Germinal center (tissue), 1 donor: ENCODE measurements around the gene TSPAN3.

ENCODE experiments used
- DNase-seq: peaks from one replicate; pipeline ENCODE4 v3.0.0; 2012; ENCODE audit warnings: mixed read lengths, low spot score

TSPAN3 gene

GRCh38 chr15:77022646-77023575, 48.0 kb downstream of the TSPAN3 start:
- no peak for DNase-seq

GRCh38 chr15:77021803-77022381, 49.0 kb downstream of the TSPAN3 start:
- DNase-seq, result no peak

GRCh38 chr15:77021088-77021481, 49.8 kb downstream of the TSPAN3 start:
- DNase-seq, result no peak

GRCh38 chr15:77020348-77021087, 50.4 kb downstream of the TSPAN3 start:
- no peak for DNase-seq

- DNase-seq, result no peak
These were observed 51.2 kb downstream of the TSPAN3 start for GRCh38 chr15:77019521-77020331.

GRCh38 chr15:77018796-77019505, 52.0 kb downstream of the TSPAN3 start:
- DNase-seq, result no peak

GRCh38 chr15:77017761-77018720, 52.9 kb downstream of the TSPAN3 start:
- no peak for DNase-seq

- DNase-seq, result no peak
These were observed 53.7 kb downstream of the TSPAN3 start for GRCh38 chr15:77017091-77017660.

GRCh38 chr15:77016321-77016695, 54.6 kb downstream of the TSPAN3 start:
- no peak for DNase-seq

GRCh38 chr15:77015646-77016320, 55.1 kb downstream of the TSPAN3 start:
- DNase-seq, result no peak

GRCh38 chr15:77014132-77015081, 56.5 kb downstream of the TSPAN3 start:
- peak; percentile 62 for DNase-seq

GRCh38 chr15:77013776-77014131, 57.2 kb downstream of the TSPAN3 start:
- DNase-seq, result peak; percentile 30

GRCh38 chr15:77012868-77013267, 58.0 kb downstream of the TSPAN3 start:
- no peak for DNase-seq

- DNase-seq, result no peak
These were observed 58.7 kb downstream of the TSPAN3 start for GRCh38 chr15:77012117-77012712.

GRCh38 chr15:77010857-77011256, 60.1 kb downstream of the TSPAN3 start:
- DNase-seq, result no peak

- no peak for DNase-seq
These were observed 60.6 kb downstream of the TSPAN3 start for GRCh38 chr15:77010312-77010686.

GRCh38 chr15:77009646-77010311, 61.1 kb downstream of the TSPAN3 start:
- DNase-seq, result no peak
